ENCODE results near the gene SUMO3.

Gene SUMO3

GRCh38 chr21:44848821-44849521, 31.1 kb upstream of the SUMO3 start:
- no peak for DNase-seq

- DNase-seq = no peak
Observed at GRCh38 chr21:44847261-44848056, 29.6 kb upstream of the SUMO3 start.

- no peak for DNase-seq
Observed at GRCh38 chr21:44846485-44847260, 28.8 kb upstream of the SUMO3 start.

GRCh38 chr21:44846224-44846484, 28.3 kb upstream of the SUMO3 start:
- DNase-seq = no peak

GRCh38 chr21:44845418-44846223, 27.8 kb upstream of the SUMO3 start:
- DNase-seq = peak; percentile 75

GRCh38 chr21:44844256-44844655, 26.4 kb upstream of the SUMO3 start:
- no peak for DNase-seq

GRCh38 chr21:44842721-44843445, 25.0 kb upstream of the SUMO3 start:
- DNase-seq = no peak

- no peak for DNase-seq
Observed at GRCh38 chr21:44842087-44842486, 24.2 kb upstream of the SUMO3 start.

GRCh38 chr21:44840771-44841170, 22.9 kb upstream of the SUMO3 start:
- no peak for DNase-seq

GRCh38 chr21:44838951-44839350, 21.1 kb upstream of the SUMO3 start:
- DNase-seq = no peak

GRCh38 chr21:44838039-44838895, 20.4 kb upstream of the SUMO3 start:
- no peak for DNase-seq

- no peak for DNase-seq
Observed at GRCh38 chr21:44837537-44837936, 19.7 kb upstream of the SUMO3 start.

GRCh38 chr21:44836666-44837471, 19.0 kb upstream of the SUMO3 start:
- no peak for DNase-seq

- DNase-seq = no peak
Observed at GRCh38 chr21:44836349-44836665, 18.4 kb upstream of the SUMO3 start.

GRCh38 chr21:44835647-44835973, 17.7 kb upstream of the SUMO3 start:
- DNase-seq = no peak

GRCh38 chr21:44834951-44835646, 17.2 kb upstream of the SUMO3 start:
- DNase-seq = no peak

- DNase-seq = no peak
Observed at GRCh38 chr21:44834231-44834950, 16.5 kb upstream of the SUMO3 start.

- DNase-seq = no peak
Observed at GRCh38 chr21:44833663-44834062, 15.8 kb upstream of the SUMO3 start.

Measured in right kidney (tissue), 1 donor.